ENCODE measurements around the gene APAF1. TPM values are rescaled to one million over a fixed set of nuclear protein-coding genes. Genes with fewer than 3 reads are reported as not detected.

APAF1 gene
- total RNA-seq, 1 experiment from 2014 or later = 19.1 TPM

GRCh38 chr12:98771811-98772752 is 127.0 kb downstream of the APAF1 start:
- BruUV-seq (replicated peaks) = no TSS peak
- CTCF ChIA-PET = no interaction called here
- Histone ChIP-seq H3K4me2 (no peak overlapping the region), H2AFZ (no peak overlapping the region), H3K9me3 (ENCODE audit: insufficient read depth, low read depth) (no peaks in the 10 kb centered on the region; the same call in 1 of the 2 replicates), H3K36me3 (ENCODE audit: low read depth) (no peaks in the 10 kb centered on the region), H3K4me3 (no peak overlapping the region), H3F3A (ENCODE audit: insufficient read depth, low read depth) (no peaks in the 10 kb centered on the region), H3K27ac (no peak overlapping the region), H3K9me2 (ENCODE audit: insufficient read depth) (no peaks in the 10 kb centered on the region), H4K20me1 (ENCODE audit: insufficient read depth) (no peaks in the 10 kb centered on the region), H3K27me3 (ENCODE audit: insufficient read depth, low read depth) (peaks cover 48% of the 10 kb centered on the region), H3K79me2 (ENCODE audit: low read depth) (no peaks in the 10 kb centered on the region), H3K4me1 (replicated peaks; ENCODE audit: insufficient read depth) (no peaks in the 10 kb centered on the region)
- TF ChIP-seq CTCF (conservative IDR thresholded peaks at IDR 0.05) (no peak), EZH2 (IDR thresholded peaks at IDR 0.05; ENCODE audit: low read depth) (no peak)
- POLR2A ChIA-PET (ENCODE audit: unreplicated experiment) = no interaction called here
- no peak for DNase-seq
- intact Hi-C loops (cut with micrococcal nuclease; ENCODE audit: unreplicated experiment) = no loop called here

- peaks cover 46% of the 10 kb centered on the region for H3K27me3 ChIP-seq (ENCODE audit: insufficient read depth, low read depth)
- H3K4me2 ChIP-seq = no peak overlapping the region
- BruUV-seq (replicated peaks) = no TSS peak
- ChIA-PET CTCF (no interaction called here), POLR2A (ENCODE audit: unreplicated experiment) (no interaction called here)
- H3K36me3 ChIP-seq (ENCODE audit: low read depth) = no peaks in the 10 kb centered on the region
- no peaks in the 10 kb centered on the region for H3F3A ChIP-seq (ENCODE audit: insufficient read depth, low read depth)
- H3K9me3 ChIP-seq (ENCODE audit: insufficient read depth, low read depth) = no peaks in the 10 kb centered on the region; the same call in 1 of the 2 replicates
- intact Hi-C loops (cut with micrococcal nuclease; ENCODE audit: unreplicated experiment) = no loop called here
- no peaks in the 10 kb centered on the region for H3K4me1 ChIP-seq (replicated peaks; ENCODE audit: insufficient read depth)
- H3K79me2 ChIP-seq (ENCODE audit: low read depth) = no peaks in the 10 kb centered on the region
- H3K4me3 ChIP-seq = no peak overlapping the region
- TF ChIP-seq CTCF (conservative IDR thresholded peaks at IDR 0.05) (no peak), EZH2 (IDR thresholded peaks at IDR 0.05; ENCODE audit: low read depth) (no peak)
- H4K20me1 ChIP-seq (ENCODE audit: insufficient read depth) = no peaks in the 10 kb centered on the region
- H3K9me2 ChIP-seq (ENCODE audit: insufficient read depth) = no peaks in the 10 kb centered on the region
- no peak overlapping the region for H2AFZ ChIP-seq
- DNase-seq = no peak
- H3K27ac ChIP-seq = no peak overlapping the region
Measured at GRCh38 chr12:98772818-98773217, 127.7 kb downstream of the APAF1 start.

GRCh38 chr12:98780261-98780660 is 135.2 kb downstream of the APAF1 start:
- POLR2A ChIA-PET (ENCODE audit: unreplicated experiment) = no interaction called here
- H3K36me3 ChIP-seq (ENCODE audit: low read depth) = no peaks in the 10 kb centered on the region
- peaks cover 82% of the 10 kb centered on the region for H3K27me3 ChIP-seq (ENCODE audit: insufficient read depth, low read depth)
- no peaks in the 10 kb centered on the region for H3K9me2 ChIP-seq (ENCODE audit: insufficient read depth)
- TF ChIP-seq EZH2 (IDR thresholded peaks at IDR 0.05; ENCODE audit: low read depth) (no peak), CTCF (conservative IDR thresholded peaks at IDR 0.05) (no peak)
- H4K20me1 ChIP-seq (ENCODE audit: insufficient read depth) = no peaks in the 10 kb centered on the region
- no peak overlapping the region for H3K27ac ChIP-seq
- intact Hi-C loops (cut with micrococcal nuclease; ENCODE audit: unreplicated experiment) = no loop called here
- no peaks in the 10 kb centered on the region for H3K9me3 ChIP-seq (ENCODE audit: insufficient read depth, low read depth)
- DNase-seq = no peak
- no peak overlapping the region for H3K4me2 ChIP-seq
- H2AFZ ChIP-seq = no peak overlapping the region
- H3F3A ChIP-seq (ENCODE audit: insufficient read depth, low read depth) = no peaks in the 10 kb centered on the region
- no TSS peak for BruUV-seq (replicated peaks)
- H3K4me3 ChIP-seq = no peak overlapping the region
- no peaks in the 10 kb centered on the region for H3K4me1 ChIP-seq (replicated peaks; ENCODE audit: insufficient read depth)
- CTCF ChIA-PET = no interaction called here
- no peaks in the 10 kb centered on the region for H3K79me2 ChIP-seq (ENCODE audit: low read depth)
